ENCODE results near the gene B4GALT5.
"Not testable (repeated sequence)": the region's sequence is repeated elsewhere in the genome, so short reads cannot be mapped to it uniquely, and the experiment has no call there.

Gene B4GALT5

DNA sequence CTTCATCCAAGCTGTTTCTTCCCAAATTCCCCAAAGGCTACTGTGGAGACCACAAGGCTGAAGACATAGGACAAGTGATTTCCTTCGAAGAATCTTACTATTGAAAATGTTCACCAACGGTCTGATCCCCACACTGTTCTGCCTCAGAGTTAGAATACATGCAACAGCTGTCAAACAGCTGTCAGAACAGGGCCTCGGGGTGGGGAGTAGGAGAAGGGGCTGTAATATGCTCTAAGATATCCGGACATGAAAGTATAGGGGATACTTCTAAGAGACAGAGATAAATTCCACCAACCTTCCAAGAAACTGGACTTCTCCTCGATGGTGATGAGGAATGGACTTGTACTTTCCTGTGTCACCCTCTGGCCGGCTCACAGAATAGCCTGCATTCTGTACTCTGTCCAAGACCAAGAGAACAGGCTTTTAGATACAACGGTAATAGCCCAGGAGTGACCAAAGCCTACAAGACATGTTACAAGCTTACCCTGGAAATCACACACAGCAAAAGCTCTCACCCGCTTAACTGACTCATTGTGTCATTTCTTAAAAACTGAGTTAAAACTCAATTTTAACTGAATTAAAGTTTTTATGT lies 76.5 kb downstream of the B4GALT5 start:
- no peak overlapping the region for H3K4me3 ChIP-seq (ENCODE audit: low read depth, low read length)
- no peak for DNase-seq (ENCODE audit: low read depth)

GRCh38 chr20:49636447-49636846 lies 77.2 kb downstream of the B4GALT5 start:
- no peak for DNase-seq (ENCODE audit: low read depth)
- no peak overlapping the region for H3K4me3 ChIP-seq (ENCODE audit: low read depth, low read length)

DNA sequence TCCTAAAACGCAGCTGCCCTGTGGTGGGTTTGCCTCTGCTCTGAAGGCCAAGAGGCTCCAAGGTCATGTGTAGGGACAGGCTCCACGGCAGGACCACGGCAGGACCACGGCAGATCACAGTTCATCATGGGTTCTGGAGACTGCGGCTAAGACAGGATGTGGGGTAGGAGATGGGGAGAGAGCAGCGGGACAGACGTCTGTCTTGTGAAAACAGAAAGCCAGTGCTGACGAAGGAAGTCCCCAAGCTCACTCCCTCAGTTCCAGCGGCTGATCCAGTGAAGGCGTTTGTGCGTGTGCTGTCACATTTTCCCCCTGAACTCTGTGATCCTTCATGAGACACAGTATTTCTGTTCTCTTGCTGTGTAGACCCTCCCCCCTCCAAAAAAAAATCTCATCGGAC lies 77.8 kb downstream of the B4GALT5 start:
- no peak overlapping the region for H3K4me3 ChIP-seq (ENCODE audit: low read depth, low read length)
- no peak for DNase-seq (ENCODE audit: low read depth)

DNA sequence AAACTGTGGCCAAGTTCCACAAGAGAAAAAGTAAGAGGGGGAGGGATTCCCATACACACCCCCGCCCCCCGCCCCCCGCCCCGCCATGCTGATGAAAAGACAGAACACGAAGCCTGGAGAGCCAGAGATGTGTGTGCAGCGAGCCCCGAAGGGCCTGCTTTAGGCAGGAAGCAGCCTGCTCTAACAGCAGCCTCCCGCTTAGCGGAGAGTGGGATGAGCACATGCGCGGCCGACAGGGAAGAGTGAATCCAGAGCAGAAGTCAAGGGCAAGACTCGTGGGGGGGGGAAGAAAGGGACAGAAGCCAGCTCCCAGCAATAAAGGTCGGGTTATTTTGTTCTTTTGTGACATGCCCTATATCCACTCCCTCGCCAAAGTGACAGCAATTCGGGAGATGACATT lies 78.5 kb downstream of the B4GALT5 start:
- no peak overlapping the region for H3K4me3 ChIP-seq (ENCODE audit: low read depth, low read length)

GRCh38 chr20:49634116-49634515 lies 79.6 kb downstream of the B4GALT5 start:
- no peak overlapping the region for H3K4me3 ChIP-seq (ENCODE audit: low read depth, low read length)
- no peak for DNase-seq (ENCODE audit: low read depth)

More for the DNA sequence above, 78.5 kb downstream of the B4GALT5 start:
- DNase-seq (ENCODE audit: low read depth), result no peak

- H3K4me3 ChIP-seq (ENCODE audit: low read depth, low read length), result no peak overlapping the region
- DNase-seq (ENCODE audit: low read depth), result no peak
Measured at GRCh38 chr20:49633643-49634042, 80.0 kb downstream of the B4GALT5 start.

DNA sequence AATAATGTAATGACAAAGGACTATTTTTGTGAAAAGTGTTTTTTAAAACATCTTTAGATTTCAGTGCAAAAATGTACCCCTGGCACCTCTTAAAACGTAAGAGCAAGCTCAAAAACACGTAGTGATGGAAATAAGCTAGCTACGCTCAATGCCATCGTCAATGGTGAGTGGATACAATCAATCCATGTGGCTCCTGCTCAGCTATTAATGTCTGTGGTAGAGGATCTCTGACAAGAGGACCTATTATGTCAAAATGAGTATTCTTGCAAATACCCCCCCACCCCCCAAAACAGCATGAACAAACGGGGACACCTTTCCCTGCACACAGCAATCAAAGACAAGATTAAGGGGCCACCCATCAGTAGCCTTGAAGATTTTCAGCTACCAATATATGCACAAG lies 80.7 kb downstream of the B4GALT5 start:
- no peak for DNase-seq (ENCODE audit: low read depth)
- no peak overlapping the region for H3K4me3 ChIP-seq (ENCODE audit: low read depth, low read length)

DNA sequence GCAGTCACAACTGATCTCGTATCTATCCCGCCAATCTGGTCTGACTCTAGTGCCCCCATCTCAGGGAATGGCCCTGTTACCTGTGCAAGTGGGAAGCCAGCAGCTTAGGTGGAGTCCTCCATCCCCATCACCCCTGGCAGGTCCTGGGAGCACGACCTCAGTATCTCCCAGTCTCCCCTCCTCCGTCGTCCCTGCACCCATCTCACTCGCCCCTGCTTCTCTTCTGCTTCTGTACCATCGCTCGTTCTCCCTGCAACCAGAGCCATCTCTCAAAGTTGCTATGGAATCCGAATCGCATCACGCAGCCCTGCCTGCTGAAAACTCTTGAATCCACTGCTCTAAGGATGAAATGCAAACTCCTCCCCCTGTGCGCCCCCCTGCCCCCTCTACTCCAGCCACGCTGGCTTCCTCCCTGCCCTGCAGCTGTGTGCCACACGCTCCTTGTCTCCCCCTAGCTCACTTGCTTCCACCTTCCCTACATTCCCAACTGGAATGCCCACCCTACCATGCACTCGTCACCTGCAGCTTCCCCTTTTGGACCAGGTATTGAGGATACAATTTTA lies 81.7 kb downstream of the B4GALT5 start:
- no peak for DNase-seq (ENCODE audit: low read depth)
- no peak overlapping the region for H3K4me3 ChIP-seq (ENCODE audit: low read depth, low read length)

DNA sequence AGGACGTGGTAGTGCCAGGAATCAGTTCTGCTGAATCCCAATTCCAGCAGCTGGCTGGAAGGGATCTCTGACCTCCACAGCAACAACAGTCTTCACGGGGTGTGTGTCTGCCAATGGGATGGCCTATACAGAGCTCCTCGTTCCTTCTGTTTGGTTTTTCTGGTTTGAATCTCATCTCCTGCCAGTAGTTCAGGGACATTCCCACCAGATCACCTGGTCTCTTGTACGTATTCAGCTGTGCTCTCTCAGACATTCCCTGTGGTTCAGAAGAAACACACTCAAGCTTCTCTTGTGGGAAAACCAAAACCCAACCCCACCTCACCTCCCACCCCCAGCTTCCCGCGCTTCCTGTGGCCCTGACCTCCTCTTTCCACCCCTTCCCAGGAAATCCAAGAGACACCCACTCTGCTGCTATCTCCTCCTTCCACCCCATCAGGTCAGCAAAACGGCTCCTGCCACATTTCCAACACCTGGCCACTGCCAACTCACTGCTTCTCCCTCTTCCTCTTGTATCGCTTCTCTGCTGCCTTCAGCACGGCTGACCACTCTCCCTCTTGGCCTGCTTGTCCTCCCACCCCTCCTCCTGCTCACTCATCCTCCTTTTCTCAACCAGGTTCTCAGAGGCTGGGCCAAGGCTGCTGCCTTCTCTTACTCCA lies 82.5 kb downstream of the B4GALT5 start:
- no peak overlapping the region for H3K4me3 ChIP-seq (ENCODE audit: low read depth, low read length)
- DNase-seq (ENCODE audit: low read depth), result no peak

DNA sequence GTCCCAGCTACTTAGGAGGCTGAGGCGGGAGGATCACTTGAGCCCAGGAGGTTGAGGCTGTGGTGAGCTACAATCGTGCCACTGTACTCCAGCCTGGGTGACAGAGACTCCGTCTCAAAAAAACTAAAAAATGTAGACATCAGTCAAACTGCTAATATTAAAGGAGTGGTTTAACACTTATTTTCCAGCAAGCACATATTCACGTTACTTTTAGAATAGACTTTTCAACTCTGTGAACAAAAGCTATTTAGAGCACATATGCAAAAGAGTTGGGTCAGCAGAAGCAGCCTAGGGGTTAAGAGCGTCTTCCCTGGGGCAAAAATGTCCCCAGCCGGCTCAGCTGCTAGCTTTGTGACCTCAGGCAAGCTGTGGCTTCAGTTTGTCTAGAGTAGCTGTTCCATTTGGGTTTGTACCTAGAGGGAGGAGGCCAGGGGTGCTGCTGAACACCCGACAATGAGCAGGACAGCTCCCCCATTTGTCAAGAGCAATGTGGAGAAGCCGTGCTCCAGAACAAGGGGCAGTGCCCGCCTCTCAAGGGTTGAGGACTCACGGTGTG lies 83.2 kb downstream of the B4GALT5 start:
- H3K4me3 ChIP-seq (ENCODE audit: low read depth, low read length), result no peak overlapping the region
- no peak for DNase-seq (ENCODE audit: low read depth)

- no peak overlapping the region for H3K4me3 ChIP-seq (ENCODE audit: low read depth, low read length)
Measured at GRCh38 chr20:49629606-49630005, 84.1 kb downstream of the B4GALT5 start.

DNA sequence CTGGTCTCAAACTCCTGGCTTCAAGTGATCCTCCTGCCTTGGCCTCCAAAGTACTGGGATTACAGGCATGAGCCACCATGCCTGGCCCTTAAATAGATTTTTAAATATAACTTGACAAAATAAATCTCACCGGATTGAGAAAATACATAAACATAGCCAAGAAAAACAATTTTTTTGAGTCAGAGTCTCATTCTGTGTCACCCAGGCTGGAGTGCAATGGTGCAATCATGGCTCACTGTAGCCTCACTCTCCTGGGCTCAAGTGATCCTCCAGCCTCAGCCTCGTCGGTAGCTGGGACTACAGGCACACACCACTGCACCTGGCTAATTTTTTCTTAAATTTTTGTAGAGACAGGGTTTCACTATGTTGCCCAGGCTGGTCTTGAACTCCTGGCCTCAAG lies 85.4 kb downstream of the B4GALT5 start:
- not testable (repeated sequence) for DNase-seq (ENCODE audit: low read depth)

More at GRCh38 chr20:49629606-49630005, 84.1 kb downstream of the B4GALT5 start:
- DNase-seq (ENCODE audit: low read depth), result no peak

GRCh38 chr20:49627329-49627761 lies 86.3 kb downstream of the B4GALT5 start:
- no peak overlapping the region for H3K4me3 ChIP-seq (ENCODE audit: low read depth, low read length)
- DNase-seq (ENCODE audit: low read depth), result no peak

More for the DNA sequence above, 85.4 kb downstream of the B4GALT5 start:
- not testable (repeated sequence) for H3K4me3 ChIP-seq (ENCODE audit: low read depth, low read length)

GRCh38 chr20:49624988-49625387 lies 88.7 kb downstream of the B4GALT5 start:
- H3K4me3 ChIP-seq (ENCODE audit: low read depth, low read length); DNase-seq (ENCODE audit: low read depth): not testable (repeated sequence)

DNA sequence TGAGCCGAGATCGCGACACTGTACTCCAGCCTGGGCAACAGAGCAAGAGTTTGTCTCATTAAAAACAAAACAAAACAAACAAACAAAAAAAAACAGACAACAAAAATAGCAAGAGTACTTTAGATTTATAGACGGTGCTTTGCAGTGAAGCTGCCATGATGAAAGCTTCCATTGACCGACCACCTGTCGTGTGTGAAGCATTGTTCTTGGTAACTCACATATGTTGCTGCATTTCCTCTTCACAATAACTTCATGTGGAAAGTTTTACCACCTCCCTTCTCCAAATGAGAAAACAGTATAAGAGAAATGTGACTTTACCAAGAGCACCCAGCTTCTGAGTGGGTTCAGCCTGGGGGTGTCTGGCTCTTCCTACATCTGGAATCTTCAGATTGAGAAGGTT lies 89.4 kb downstream of the B4GALT5 start:
- DNase-seq (ENCODE audit: low read depth), result no peak
- no peak overlapping the region for H3K4me3 ChIP-seq (ENCODE audit: low read depth, low read length)

DNA sequence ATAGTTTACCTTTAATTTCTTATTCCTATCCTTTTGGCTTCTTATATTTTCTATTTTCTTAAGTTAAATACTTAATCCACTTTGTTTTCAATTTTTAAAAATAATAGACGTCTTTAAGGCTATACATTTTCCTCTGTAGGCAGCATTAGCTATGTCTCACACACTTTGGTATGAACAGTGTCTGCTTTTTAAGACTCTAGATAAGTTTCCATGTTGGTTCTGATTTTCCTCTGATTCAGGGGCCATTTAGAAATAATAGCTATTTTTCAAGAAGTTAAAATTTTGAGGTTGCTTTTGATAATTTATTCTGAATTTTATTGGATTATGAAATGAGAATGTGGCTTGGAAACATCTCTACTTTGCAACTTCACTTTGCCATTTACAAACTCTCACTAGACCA lies 91.4 kb downstream of the B4GALT5 start:
- no peak overlapping the region for H3K4me3 ChIP-seq (ENCODE audit: low read depth, low read length)
- no peak for DNase-seq (ENCODE audit: low read depth)

GRCh38 chr20:49620364-49621240 lies 93.1 kb downstream of the B4GALT5 start:
- DNase-seq (ENCODE audit: low read depth), result no peak
- H3K4me3 ChIP-seq (ENCODE audit: low read depth, low read length), result no peak overlapping the region

DNA sequence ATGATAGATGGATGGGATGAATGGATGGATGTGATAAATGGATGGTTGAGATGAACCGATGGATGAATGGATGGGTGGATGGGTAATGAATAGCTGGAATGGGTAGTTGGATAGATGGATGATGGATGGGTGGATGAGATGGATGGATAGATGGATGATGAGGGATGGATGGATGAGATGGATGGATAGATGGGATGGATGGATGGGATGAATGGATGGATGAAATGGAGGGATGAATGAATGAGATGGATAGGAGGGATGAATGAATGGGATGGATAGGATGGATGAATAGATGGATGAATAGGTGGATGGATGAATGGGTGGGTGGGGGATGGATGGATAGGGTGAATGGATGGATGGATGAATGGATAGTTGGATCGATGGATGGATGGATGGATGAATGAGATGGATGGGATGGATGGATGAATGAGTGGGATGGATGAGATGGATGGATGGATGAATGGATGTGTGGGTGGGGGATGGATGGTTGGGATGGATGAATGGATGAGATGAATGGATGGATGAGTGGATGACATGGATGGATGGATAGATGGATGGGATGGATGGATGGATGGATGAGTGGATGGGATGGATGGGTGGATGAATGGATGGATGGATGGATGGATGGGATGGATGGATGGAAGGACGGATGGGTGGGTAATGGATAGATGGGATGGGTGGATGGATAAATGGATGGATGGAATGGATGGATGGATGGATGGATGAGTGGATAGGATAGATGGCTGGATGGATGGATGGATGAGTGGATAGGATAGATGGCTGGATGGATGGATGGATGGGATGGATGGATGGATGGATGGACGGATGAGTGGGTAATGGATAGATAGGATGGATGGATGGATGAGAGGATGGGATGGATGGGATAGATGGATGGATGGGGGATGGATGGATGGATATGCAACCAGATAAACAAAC lies 94.3 kb downstream of the B4GALT5 start:
- no peak overlapping the region for H3K4me3 ChIP-seq (ENCODE audit: low read depth, low read length)
- DNase-seq (ENCODE audit: low read depth), result no peak

GRCh38 chr20:49618289-49618688 lies 95.4 kb downstream of the B4GALT5 start:
- no peak for DNase-seq (ENCODE audit: low read depth)
- H3K4me3 ChIP-seq (ENCODE audit: low read depth, low read length), result no peak overlapping the region
